GM10248 (cell line): ENCODE data around the gene NSFL1C.

ENCODE experiments used
- CTCF ChIA-PET: fragments of 300-600 bp; sonication (Branson Sonifier 250); formaldehyde crosslinking; extraction: SDS; loops from one replicate; lab custom pipeline; 2021; ENCODE audit warnings: antibody characterized with exemption; lab: Yijun Ruan, JAX
- POLR2A ChIA-PET: fragments of 350-650 bp; sonication (Branson Sonifier 250); formaldehyde crosslinking; extraction: SDS; loops from one replicate; lab custom pipeline; 2020; ENCODE audit warnings: antibody characterized with exemption; lab: Yijun Ruan, JAX
- DNase-seq: peaks from one replicate; pipeline ENCODE4 v3.0.0; 2012; ENCODE audit errors: extremely low spot score
- CTCF ChIP-seq: IDR thresholded peaks from 2 replicates; pipeline ENCODE4 v1.5.1; 2012; ENCODE audit warnings: mild to moderate bottlenecking, low read depth; ENCODE audit errors: extremely low read depth, missing control alignments, control extremely low read depth

Gene NSFL1C

GRCh38 chr20:1434571-1435336, 31.9 kb downstream of the NSFL1C start:
- POLR2A ChIA-PET, result interaction anchor here (0.7 kb wide), 1 partner anchor 1036 kb away, joined by 5 read pairs; the partner anchor contains the start of gene SNRPB
- CTCF ChIA-PET, result interaction anchor here (0.7 to 6.7 kb wide), 9 partner anchors 15 to 342 kb away, joined by 3 to 91 read pairs (median 12); partner anchors contain the start of gene NSFL1C
- TF ChIP-seq CTCF, result no peak
- DNase-seq, result peak; percentile 53

GRCh38 chr20:1431158-1431557, 35.5 kb downstream of the NSFL1C start:
- TF ChIP-seq CTCF, result no peak
- DNase-seq, result no peak
- CTCF ChIA-PET, result interaction anchor here (1.5 kb wide), 1 partner anchor 110 kb away, joined by 3 read pairs; no protein-coding TSS in a partner anchor
- POLR2A ChIA-PET, result no interaction called here

- no peak for TF ChIP-seq CTCF
- POLR2A ChIA-PET, result no interaction called here
- CTCF ChIA-PET, result interaction anchor here (1.3 to 1.5 kb wide), 2 partner anchors 9 to 108 kb away, joined by 3 to 4 read pairs; no protein-coding TSS in a partner anchor
- no peak for DNase-seq
These were observed 36.6 kb downstream of the NSFL1C start for GRCh38 chr20:1430004-1430451.

GRCh38 chr20:1429143-1429728, 37.4 kb downstream of the NSFL1C start:
- POLR2A ChIA-PET, result no interaction called here
- no peak for DNase-seq
- CTCF ChIA-PET, result interaction anchor here (1.1 to 1.3 kb wide), 3 partner anchors 8 to 105 kb away, joined by 3 to 4 read pairs (median 3); no protein-coding TSS in a partner anchor
- TF ChIP-seq CTCF, result no peak

- POLR2A ChIA-PET, result no interaction called here
- TF ChIP-seq CTCF, result no peak
- CTCF ChIA-PET, result interaction anchor here (0.7 to 1.2 kb wide), 2 partner anchors 9 to 19 kb away, joined by 3 read pairs; no protein-coding TSS in a partner anchor
- no peak for DNase-seq
These were observed 39.1 kb downstream of the NSFL1C start for GRCh38 chr20:1427457-1428054.

GRCh38 chr20:1426231-1426849, 40.3 kb downstream of the NSFL1C start:
- CTCF ChIA-PET, result interaction anchor here (0.7 to 1.7 kb wide), 8 partner anchors 10 to 113 kb away, joined by 3 to 9 read pairs (median 4); no protein-coding TSS in a partner anchor
- POLR2A ChIA-PET, result no interaction called here
- TF ChIP-seq CTCF, result no peak
- no peak for DNase-seq
